B cell (primary cell): ENCODE results near the gene COL4A6. TPM values are rescaled to one million over a fixed set of nuclear protein-coding genes. Genes with fewer than 3 reads are reported as not detected.

Experiments used
- ATAC-seq: fragments of 200-7000 bp; cut with Tn5 transposase; one replicate; pipeline ENCODE4 v1.10.0; 2021; ENCODE audit warnings: low read depth, mild to moderate bottlenecking, moderate number of reproducible peaks, moderate library complexity
- CTCF ChIA-PET: fragments of 350-600 bp; sonication (Branson Sonifier 250); formaldehyde crosslinking; loops from one replicate; lab custom pipeline; 2021; ENCODE audit warnings: antibody characterized with exemption, inconsistent platforms; lab: Charles Lee
- POLR2A ChIA-PET: fragments of 350-600 bp; sonication (Branson Sonifier 250); formaldehyde crosslinking; loops from one replicate; lab custom pipeline; 2021; ENCODE audit warnings: antibody characterized with exemption; lab: Charles Lee
- DNase-seq: peaks from one replicate; pipeline ENCODE4 v3.0.0; 2013
- H2AFZ ChIP-seq: 2 replicates; pipeline ENCODE4 v1.6.1; 2012; ENCODE audit warnings: mild to moderate bottlenecking, low read depth, low read length; ENCODE audit not compliant: insufficient read depth, poor library complexity, severe bottlenecking
- H3K27ac ChIP-seq, 2 donors: 1 replicate in 1 of 2; 2 replicates in 1 of 2; pipeline ENCODE4 v1.5.1; 2012 to 2013; ENCODE audit warnings: low read length in 2 of 2, mild to moderate bottlenecking in 2 of 2, moderate library complexity in 1 of 2
- H3K27me3 ChIP-seq, 4 experiments: fragments of 200-600 bp in 1 of 4; sonication (generic) in 1 of 4; replicated peaks in 1 of 4; 1 replicate in 2 of 4; 2 replicates in 2 of 4; pipeline versions ENCODE4 v1.6.1 to v1.7.0; 2013 to 2016; ENCODE audit warnings: low read length in 3 of 4, mild to moderate bottlenecking in 2 of 4, mixed read lengths in 1 of 4, moderate library complexity in 1 of 4; ENCODE audit not compliant: insufficient read depth in 4 of 4, control insufficient read depth in 3 of 4; ENCODE audit errors: control extremely low read depth in 1 of 4
- H3K36me3 ChIP-seq, 2 experiments: replicated peaks in 1 of 2; 1 replicate in 1 of 2; 2 replicates in 1 of 2; pipeline versions ENCODE4 v1.6.1 to v1.7.1; 2013; ENCODE audit warnings: low read length in 1 of 2; ENCODE audit not compliant: insufficient read depth in 2 of 2, control insufficient read depth in 1 of 2; ENCODE audit errors: control extremely low read depth in 1 of 2, extremely low read depth in 1 of 2
- H3K4me1 ChIP-seq, 2 donors: fragments of 200-600 bp in 1 of 2; sonication (generic) in 1 of 2; 1 replicate in 1 of 2; 2 replicates in 1 of 2; pipeline versions ENCODE4 v1.5.1 to v1.6.1; 2013 to 2017; ENCODE audit warnings: low read length in 2 of 2; ENCODE audit not compliant: control insufficient read depth in 2 of 2, insufficient read depth in 2 of 2
- H3K4me2 ChIP-seq: replicated peaks from 2 replicates; pipeline ENCODE3; 2012; ENCODE audit warnings: mild to moderate bottlenecking, low read depth, low read length; ENCODE audit not compliant: poor library complexity, severe bottlenecking
- H3K4me3 ChIP-seq, 5 experiments: fragments of 200-600 bp in 1 of 5; sonication (generic) in 1 of 5; 1 replicate in 3 of 5; 2 replicates in 2 of 5; pipeline versions ENCODE4 v1.5.1 to v1.7.0; 2011 to 2016; ENCODE audit warnings: low read length in 4 of 5, mild to moderate bottlenecking in 4 of 5, low read depth in 2 of 5, control low read depth in 1 of 5, moderate library complexity in 1 of 5; ENCODE audit not compliant: insufficient read depth in 1 of 5; ENCODE audit errors: control extremely low read depth in 1 of 5, extremely low read depth in 1 of 5
- H3K79me2 ChIP-seq: fragments of 200-600 bp; sonication (generic); one replicate; pipeline ENCODE4 v1.6.0; 2016; ENCODE audit warnings: low read length; ENCODE audit not compliant: control insufficient read depth, insufficient read depth
- H3K9ac ChIP-seq: fragments of 200-600 bp; sonication (generic); 2 replicates; pipeline ENCODE4 v1.6.1; 2017; ENCODE audit warnings: mild to moderate bottlenecking, low read length, moderate library complexity
- H3K9me3 ChIP-seq, 3 donors: one replicate each; pipeline versions ENCODE4 v1.6.1 to v1.7.1; 2013; ENCODE audit warnings: low read length in 2 of 3; ENCODE audit not compliant: control insufficient read depth in 2 of 3, insufficient read depth in 1 of 3; ENCODE audit errors: control extremely low read depth in 1 of 3
- H4K20me1 ChIP-seq: 2 replicates; pipeline ENCODE4 v1.6.0; 2012; ENCODE audit warnings: mild to moderate bottlenecking, low read length; ENCODE audit not compliant: insufficient read depth, control insufficient read depth, poor library complexity, severe bottlenecking
- H3K27ac Mint-ChIP-seq: one replicate; pipeline ENCODE4 v1.8.0; 2021; ENCODE audit warnings: mixed read lengths
- H3K27me3 Mint-ChIP-seq: one replicate; pipeline ENCODE4 v1.8.0; 2021; ENCODE audit warnings: mixed read lengths
- H3K4me1 Mint-ChIP-seq: one replicate; pipeline ENCODE4 v1.8.0; 2021; ENCODE audit warnings: mixed read lengths
- H3K4me3 Mint-ChIP-seq: one replicate; pipeline ENCODE4 v1.8.0; 2021; ENCODE audit warnings: mixed read lengths
- H3K9me3 Mint-ChIP-seq: one replicate; pipeline ENCODE4 v1.8.0; 2022; ENCODE audit warnings: mixed read lengths; ENCODE audit not compliant: insufficient read depth
- CTCF ChIP-seq: fragments of 200-600 bp; IDR thresholded peaks from one replicate; pipeline ENCODE4 v1.8.0; 2022; ENCODE audit warnings: antibody characterized with exemption, mild to moderate bottlenecking
- EZH2 ChIP-seq: IDR thresholded peaks from 2 replicates; pipeline ENCODE4 v1.6.1; 2012; ENCODE audit warnings: borderline replicate concordance, low read depth, mild to moderate bottlenecking, moderate library complexity, low read length; ENCODE audit not compliant: insufficient read depth, poor library complexity, severe bottlenecking
- WGBS: methylation state at CpG from one replicate; pipeline ENCODE4 v1.1.5; 2013; ENCODE audit warnings: missing lambda C conversion rate; ENCODE audit not compliant: insufficient coverage; 5-methylcytosine and 5-hydroxymethylcytosine counted together
- intact Hi-C: fragments of 100-400 bp; cut with micrococcal nuclease; formaldehyde crosslinking; loops from one replicate; pipeline ENCODE4 v1.10.0; 2022
- polyA plus RNA-seq: library from polyadenylated mRNA; depleted of rRNA; stranded (reverse); fragments of >200 nt; gene quantifications from 2 replicates; pipeline ENCODE4 v1.2.3, GENCODE V29; 2012
- total RNA-seq, 2 donors: library from RNA; stranded (reverse); fragments of 120-200 nt in 1 of 2; gene quantifications; 1 replicate in 1 of 2; 2 replicates in 1 of 2; pipeline versions ENCODE4 v1.2.3 to v1.2.4, GENCODE V29; 2013 to 2022

COL4A6 gene
- total and polyA plus RNA-seq, 2 donors (not counting 1 experiment from before 2014, with no cell fraction given): not detected

DNA sequence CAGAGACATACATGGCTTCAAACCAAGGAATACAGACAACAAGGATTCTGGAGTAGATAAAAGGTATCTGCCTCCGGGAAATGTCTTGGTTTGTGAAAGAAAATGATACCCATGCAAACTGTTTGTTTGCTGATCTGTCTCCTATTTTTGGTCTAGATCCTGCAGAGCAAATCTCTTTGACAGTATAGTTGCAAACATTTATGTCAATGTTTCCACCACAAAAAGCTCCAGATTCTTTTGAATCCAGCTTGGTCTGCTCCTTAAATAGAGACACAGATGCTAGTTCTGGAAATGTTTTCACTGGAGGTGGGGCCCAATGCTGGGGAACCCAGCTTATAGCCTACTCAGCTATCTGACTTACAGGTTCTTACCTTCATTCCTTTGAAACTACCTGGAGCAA lies 226.9 kb downstream of the COL4A6 start:
- no peak for DNase-seq
- TF ChIP-seq CTCF: no peak
- TF ChIP-seq EZH2: no peak
- no peak overlapping the region for H3K9ac ChIP-seq
- Mint-ChIP-seq H3K4me3 (no peak overlapping the region), H3K27me3 (no peaks in the 10 kb centered on the region), H3K9me3 (no peaks in the 10 kb centered on the region), H3K4me1 (no peaks in the 10 kb centered on the region), H3K27ac (no peak overlapping the region)
- no peak overlapping the region for H2AFZ ChIP-seq
- no peak overlapping the region for H3K4me3 ChIP-seq
- H3K4me1 ChIP-seq: no peaks in the 10 kb centered on the region
- H3K4me2 ChIP-seq: no peak overlapping the region
- H4K20me1 ChIP-seq: no peaks in the 10 kb centered on the region
- WGBS: no CpG with 5 or more reads among the region's 1 CpG
- intact Hi-C loops: no loop called here
- no peaks in the 10 kb centered on the region for H3K27me3 ChIP-seq
- no peaks in the 10 kb centered on the region for H3K9me3 ChIP-seq
- no peak overlapping the region for H3K27ac ChIP-seq
- CTCF ChIA-PET: no interaction called here
- no peak for ATAC-seq
- POLR2A ChIA-PET: no interaction called here
- H3K36me3 ChIP-seq: no peaks in the 10 kb centered on the region
- no peaks in the 10 kb centered on the region for H3K79me2 ChIP-seq

GRCh38 chrX:108209006-108209554 lies 229.1 kb downstream of the COL4A6 start:
- H3K4me1 ChIP-seq: no peaks in the 10 kb centered on the region
- no peak overlapping the region for H2AFZ ChIP-seq
- CTCF ChIA-PET: no interaction called here

More at GRCh38 chrX:108209006-108209554, 229.1 kb downstream of the COL4A6 start:
- peaks cover 9% of the 10 kb centered on the region for H3K27me3 Mint-ChIP-seq
- H3K4me1 Mint-ChIP-seq: no peaks in the 10 kb centered on the region
- no peaks in the 10 kb centered on the region for H3K79me2 ChIP-seq
- H3K27ac Mint-ChIP-seq: no peak overlapping the region
- no peaks in the 10 kb centered on the region for H3K36me3 ChIP-seq
- ATAC-seq (no peak), DNase-seq (no peak)
- no peaks in the 10 kb centered on the region for H4K20me1 ChIP-seq
- no peaks in the 10 kb centered on the region for H3K27me3 ChIP-seq
- no peak overlapping the region for H3K4me3 ChIP-seq
- intact Hi-C loops: no loop called here
- no peak overlapping the region for H3K9ac ChIP-seq
- no peaks in the 10 kb centered on the region for H3K9me3 Mint-ChIP-seq
- no CpG with 5 or more reads among the region's 3 CpGs for WGBS
- H3K4me3 Mint-ChIP-seq: no peak overlapping the region
- H3K27ac ChIP-seq: no peak overlapping the region
- H3K9me3 ChIP-seq: no peaks in the 10 kb centered on the region
- POLR2A ChIA-PET: no interaction called here
- H3K4me2 ChIP-seq: no peak overlapping the region
- TF ChIP-seq CTCF: no peak
- no peak for TF ChIP-seq EZH2
